ENCODE data around the gene BCAS3. TPM values are rescaled to one million over a fixed set of nuclear protein-coding genes. Genes with fewer than 3 reads are reported as not detected.
A peak's percentile ranks its signal among the peaks of the same experiment; 100 is the strongest.

Gene BCAS3
- total RNA-seq, 6 experiments from 2014 or later, result 9.2 to 22.1 (median 14.2) TPM

- intact Hi-C loops (cut with DNase I), result no loop called here
- no peak overlapping the region for H3K27ac ChIP-seq
- no peaks in the 10 kb centered on the region for H3K36me3 ChIP-seq
- no peaks in the 10 kb centered on the region for H3K4me1 ChIP-seq
- no peaks in the 10 kb centered on the region for H3K27me3 ChIP-seq
- ATAC-seq (no peak), DNase-seq (no peak)
- 90% methylated on average over 4 of the region's 4 CpGs for WGBS (ENCODE audit: insufficient coverage, low coverage, low lambda C conversion rate, missing lambda C conversion rate)
- no peak overlapping the region for H3K4me3 ChIP-seq
- H3K9me3 ChIP-seq, result no peaks in the 10 kb centered on the region
- TF ChIP-seq POLR2A (IDR thresholded peaks at IDR 0.05) (no peak), CTCF (IDR thresholded peaks at IDR 0.05) (no peak)
Measured at GRCh38 chr17:61132524-61132923, 454.9 kb downstream of the BCAS3 start.

DNA sequence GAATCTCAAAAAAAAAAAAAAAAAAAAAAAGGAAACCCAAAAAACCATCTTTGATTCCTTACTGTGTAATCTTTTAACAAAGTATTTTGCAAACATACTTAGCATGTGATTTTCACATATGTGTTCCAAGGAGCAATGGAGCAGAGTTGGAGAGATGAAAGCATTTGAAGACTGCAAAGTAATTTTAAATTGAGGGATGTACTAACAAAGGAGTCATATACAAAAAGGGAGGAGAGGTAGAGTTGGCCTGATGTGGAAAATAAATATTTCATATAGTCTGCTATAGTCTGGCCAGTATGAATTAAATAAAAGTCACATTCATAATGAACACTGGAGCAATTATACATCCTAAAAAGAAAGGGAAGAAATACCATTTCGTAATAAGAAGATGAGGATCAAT lies 456.2 kb downstream of the BCAS3 start:
- DNase-seq (no peak), ATAC-seq (no peak)
- Histone ChIP-seq H3K27ac (no peak overlapping the region), H3K4me3 (no peak overlapping the region), H3K36me3 (no peaks in the 10 kb centered on the region), H3K9me3 (no peaks in the 10 kb centered on the region), H3K4me1 (no peaks in the 10 kb centered on the region), H3K27me3 (no peaks in the 10 kb centered on the region)
- TF ChIP-seq POLR2A (IDR thresholded peaks at IDR 0.05) (no peak), CTCF (IDR thresholded peaks at IDR 0.05) (no peak)
- 100% methylated on average over 1 of the region's 1 CpG for WGBS (ENCODE audit: insufficient coverage, low coverage, low lambda C conversion rate, missing lambda C conversion rate)
- intact Hi-C loops (cut with DNase I), result no loop called here

GRCh38 chr17:61134551-61135235 lies 457.0 kb downstream of the BCAS3 start:
- Histone ChIP-seq H3K27me3 (no peaks in the 10 kb centered on the region), H3K9me3 (no peaks in the 10 kb centered on the region), H3K4me3 (no peak overlapping the region), H3K36me3 (no peaks in the 10 kb centered on the region), H3K27ac (peak overlapping the region in 1 of 3 donors; percentile 4), H3K4me1 (no peaks in the 10 kb centered on the region)
- ATAC-seq (no peak), DNase-seq (no peak)
- intact Hi-C loops (cut with DNase I), result no loop called here
- no peak for TF ChIP-seq CTCF (IDR thresholded peaks at IDR 0.05)
- no peak for TF ChIP-seq POLR2A (IDR thresholded peaks at IDR 0.05)
- WGBS (ENCODE audit: insufficient coverage, low coverage, low lambda C conversion rate, missing lambda C conversion rate), result 81% methylated on average over 6 of the region's 6 CpGs

DNA sequence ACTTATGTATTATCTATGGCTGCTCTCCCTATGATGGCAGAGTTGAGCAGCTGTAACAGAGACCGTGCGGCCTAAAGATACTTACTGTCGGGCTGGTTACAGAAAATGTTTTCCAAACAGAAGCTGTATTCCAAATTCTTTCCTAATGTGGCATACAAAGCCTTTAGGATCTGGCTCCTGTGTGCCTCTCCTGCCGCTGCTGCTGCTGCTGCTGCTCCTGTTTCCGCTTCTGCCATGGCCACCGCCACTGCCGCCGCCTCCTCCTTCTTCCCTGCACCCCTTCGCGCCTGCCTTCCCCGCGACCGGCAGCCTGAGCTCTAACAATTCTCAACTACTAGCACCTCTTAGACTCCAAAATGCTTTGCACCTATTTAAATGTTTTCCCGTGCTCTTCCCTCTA lies 458.1 kb downstream of the BCAS3 start:
- Histone ChIP-seq H3K27ac (peak overlapping the region in 1 of 3 donors; percentile 10), H3K4me3 (no peak overlapping the region), H3K9me3 (no peaks in the 10 kb centered on the region), H3K36me3 (no peaks in the 10 kb centered on the region), H3K4me1 (no peaks in the 10 kb centered on the region), H3K27me3 (no peaks in the 10 kb centered on the region)
- no peak for DNase-seq
- intact Hi-C loops (cut with DNase I), result no loop called here
- ATAC-seq, result no peak
- TF ChIP-seq CTCF (IDR thresholded peaks at IDR 0.05) (no peak), POLR2A (IDR thresholded peaks at IDR 0.05) (no peak)
- WGBS (ENCODE audit: insufficient coverage, low coverage, low lambda C conversion rate, missing lambda C conversion rate), result 66% methylated on average over 13 of the region's 14 CpGs
